GM10248 (cell line): ENCODE results near the gene NBL1.

Experiments used
- CTCF ChIA-PET: fragments of 300-600 bp; sonication (Branson Sonifier 250); formaldehyde crosslinking; extraction: SDS; loops from one replicate; lab custom pipeline; 2021; ENCODE audit warnings: antibody characterized with exemption; lab: Yijun Ruan, JAX
- POLR2A ChIA-PET: fragments of 350-650 bp; sonication (Branson Sonifier 250); formaldehyde crosslinking; extraction: SDS; loops from one replicate; lab custom pipeline; 2020; ENCODE audit warnings: antibody characterized with exemption; lab: Yijun Ruan, JAX
- DNase-seq: peaks from one replicate; pipeline ENCODE4 v3.0.0; 2012; ENCODE audit errors: extremely low spot score
- CTCF ChIP-seq: IDR thresholded peaks from 2 replicates; pipeline ENCODE4 v1.5.1; 2012; ENCODE audit warnings: mild to moderate bottlenecking, low read depth; ENCODE audit errors: extremely low read depth, missing control alignments, control extremely low read depth

Gene NBL1

GRCh38 chr1:19656134-19656779 lies 12.1 kb downstream of the NBL1 start:
- CTCF ChIA-PET: interaction anchor here (1.4 kb wide), 1 partner anchor 1059 kb away, joined by 3 read pairs; no protein-coding TSS in a partner anchor

GRCh38 chr1:19656780-19657466 lies 12.8 kb downstream of the NBL1 start:
- ChIA-PET CTCF (interaction anchor here (1.4 kb wide), 1 partner anchor 1060 kb away, joined by 3 read pairs; no protein-coding TSS in a partner anchor), POLR2A (interaction anchor here (0.5 kb wide), 1 partner anchor 736 kb away, joined by 3 read pairs; no protein-coding TSS in a partner anchor)
- no peak for DNase-seq
- TF ChIP-seq CTCF: no peak

More at GRCh38 chr1:19656134-19656779, 12.1 kb downstream of the NBL1 start:
- POLR2A ChIA-PET: no interaction called here
- TF ChIP-seq CTCF: no peak
- no peak for DNase-seq

- ChIA-PET POLR2A (interaction anchor here (0.5 kb wide), 1 partner anchor 736 kb away, joined by 3 read pairs; no protein-coding TSS in a partner anchor), CTCF (no interaction called here)
- no peak for DNase-seq
- no peak for TF ChIP-seq CTCF
Observed at GRCh38 chr1:19657511-19657910, 13.4 kb downstream of the NBL1 start.

GRCh38 chr1:19658186-19658585 lies 14.1 kb downstream of the NBL1 start:
- ChIA-PET CTCF (no interaction called here), POLR2A (no interaction called here)
- TF ChIP-seq CTCF: no peak
- no peak for DNase-seq

GRCh38 chr1:19661721-19662228 lies 17.7 kb downstream of the NBL1 start:
- TF ChIP-seq CTCF: peak; percentile 58
- DNase-seq: no peak
- ChIA-PET POLR2A (no interaction called here), CTCF (interaction anchor here (0.8 to 5.8 kb wide), 45 partner anchors 9 to 1064 kb away, joined by 3 to 114 read pairs (median 6); partner anchors contain the start of gene NBL1)

GRCh38 chr1:19662313-19662712 lies 18.2 kb downstream of the NBL1 start:
- DNase-seq: no peak
- ChIA-PET CTCF (interaction anchor here (0.8 to 5.8 kb wide), 41 partner anchors 9 to 1065 kb away, joined by 3 to 114 read pairs (median 7); partner anchors contain the start of gene NBL1), POLR2A (no interaction called here)
- TF ChIP-seq CTCF: no peak
